ENCODE measurements around the gene AFDN.

DNA sequence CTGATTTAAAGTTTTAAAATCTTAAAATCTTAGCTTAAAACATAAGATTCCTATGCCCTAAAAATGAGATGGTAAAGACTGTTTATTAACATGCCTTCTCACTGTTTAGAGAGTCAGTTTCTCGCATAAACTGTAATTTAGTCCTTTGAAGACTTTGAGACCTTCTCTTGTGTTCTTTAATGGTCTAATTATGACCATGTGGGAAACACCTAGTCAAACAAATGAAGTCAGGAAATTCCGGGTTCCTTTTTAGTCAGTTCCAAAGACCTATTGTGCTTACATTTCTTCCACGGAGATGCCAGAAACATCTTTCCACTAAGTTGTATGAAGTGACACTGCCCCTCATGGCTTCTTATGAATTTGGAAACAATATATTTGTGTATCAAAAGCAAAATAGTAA lies 106.6 kb downstream of the AFDN start:
- TF ChIP-seq, protein P1, sequence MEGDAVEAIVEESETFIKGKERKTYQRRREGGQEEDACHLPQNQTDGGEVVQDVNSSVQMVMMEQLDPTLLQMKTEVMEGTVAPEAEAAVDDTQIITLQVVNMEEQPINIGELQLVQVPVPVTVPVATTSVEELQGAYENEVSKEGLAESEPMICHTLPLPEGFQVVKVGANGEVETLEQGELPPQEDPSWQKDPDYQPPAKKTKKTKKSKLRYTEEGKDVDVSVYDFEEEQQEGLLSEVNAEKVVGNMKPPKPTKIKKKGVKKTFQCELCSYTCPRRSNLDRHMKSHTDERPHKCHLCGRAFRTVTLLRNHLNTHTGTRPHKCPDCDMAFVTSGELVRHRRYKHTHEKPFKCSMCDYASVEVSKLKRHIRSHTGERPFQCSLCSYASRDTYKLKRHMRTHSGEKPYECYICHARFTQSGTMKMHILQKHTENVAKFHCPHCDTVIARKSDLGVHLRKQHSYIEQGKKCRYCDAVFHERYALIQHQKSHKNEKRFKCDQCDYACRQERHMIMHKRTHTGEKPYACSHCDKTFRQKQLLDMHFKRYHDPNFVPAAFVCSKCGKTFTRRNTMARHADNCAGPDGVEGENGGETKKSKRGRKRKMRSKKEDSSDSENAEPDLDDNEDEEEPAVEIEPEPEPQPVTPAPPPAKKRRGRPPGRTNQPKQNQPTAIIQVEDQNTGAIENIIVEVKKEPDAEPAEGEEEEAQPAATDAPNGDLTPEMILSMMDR (IDR thresholded peaks at IDR 0.05): no peak
- TF ChIP-seq, protein P2, sequence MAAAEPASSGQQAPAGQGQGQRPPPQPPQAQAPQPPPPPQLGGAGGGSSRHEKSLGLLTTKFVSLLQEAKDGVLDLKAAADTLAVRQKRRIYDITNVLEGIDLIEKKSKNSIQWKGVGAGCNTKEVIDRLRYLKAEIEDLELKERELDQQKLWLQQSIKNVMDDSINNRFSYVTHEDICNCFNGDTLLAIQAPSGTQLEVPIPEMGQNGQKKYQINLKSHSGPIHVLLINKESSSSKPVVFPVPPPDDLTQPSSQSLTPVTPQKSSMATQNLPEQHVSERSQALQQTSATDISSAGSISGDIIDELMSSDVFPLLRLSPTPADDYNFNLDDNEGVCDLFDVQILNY (CRISPR knock-in tag; IDR thresholded peaks at IDR 0.05): no peak
- TF ChIP-seq, protein P3, sequence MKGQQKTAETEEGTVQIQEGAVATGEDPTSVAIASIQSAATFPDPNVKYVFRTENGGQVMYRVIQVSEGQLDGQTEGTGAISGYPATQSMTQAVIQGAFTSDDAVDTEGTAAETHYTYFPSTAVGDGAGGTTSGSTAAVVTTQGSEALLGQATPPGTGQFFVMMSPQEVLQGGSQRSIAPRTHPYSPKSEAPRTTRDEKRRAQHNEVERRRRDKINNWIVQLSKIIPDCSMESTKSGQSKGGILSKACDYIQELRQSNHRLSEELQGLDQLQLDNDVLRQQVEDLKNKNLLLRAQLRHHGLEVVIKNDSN (CRISPR knock-in tag; IDR thresholded peaks at IDR 0.05): no peak
- TF ChIP-seq NR2C2 (CRISPR knock-in tag; IDR thresholded peaks at IDR 0.05): no peak
- TF ChIP-seq, protein P4, sequence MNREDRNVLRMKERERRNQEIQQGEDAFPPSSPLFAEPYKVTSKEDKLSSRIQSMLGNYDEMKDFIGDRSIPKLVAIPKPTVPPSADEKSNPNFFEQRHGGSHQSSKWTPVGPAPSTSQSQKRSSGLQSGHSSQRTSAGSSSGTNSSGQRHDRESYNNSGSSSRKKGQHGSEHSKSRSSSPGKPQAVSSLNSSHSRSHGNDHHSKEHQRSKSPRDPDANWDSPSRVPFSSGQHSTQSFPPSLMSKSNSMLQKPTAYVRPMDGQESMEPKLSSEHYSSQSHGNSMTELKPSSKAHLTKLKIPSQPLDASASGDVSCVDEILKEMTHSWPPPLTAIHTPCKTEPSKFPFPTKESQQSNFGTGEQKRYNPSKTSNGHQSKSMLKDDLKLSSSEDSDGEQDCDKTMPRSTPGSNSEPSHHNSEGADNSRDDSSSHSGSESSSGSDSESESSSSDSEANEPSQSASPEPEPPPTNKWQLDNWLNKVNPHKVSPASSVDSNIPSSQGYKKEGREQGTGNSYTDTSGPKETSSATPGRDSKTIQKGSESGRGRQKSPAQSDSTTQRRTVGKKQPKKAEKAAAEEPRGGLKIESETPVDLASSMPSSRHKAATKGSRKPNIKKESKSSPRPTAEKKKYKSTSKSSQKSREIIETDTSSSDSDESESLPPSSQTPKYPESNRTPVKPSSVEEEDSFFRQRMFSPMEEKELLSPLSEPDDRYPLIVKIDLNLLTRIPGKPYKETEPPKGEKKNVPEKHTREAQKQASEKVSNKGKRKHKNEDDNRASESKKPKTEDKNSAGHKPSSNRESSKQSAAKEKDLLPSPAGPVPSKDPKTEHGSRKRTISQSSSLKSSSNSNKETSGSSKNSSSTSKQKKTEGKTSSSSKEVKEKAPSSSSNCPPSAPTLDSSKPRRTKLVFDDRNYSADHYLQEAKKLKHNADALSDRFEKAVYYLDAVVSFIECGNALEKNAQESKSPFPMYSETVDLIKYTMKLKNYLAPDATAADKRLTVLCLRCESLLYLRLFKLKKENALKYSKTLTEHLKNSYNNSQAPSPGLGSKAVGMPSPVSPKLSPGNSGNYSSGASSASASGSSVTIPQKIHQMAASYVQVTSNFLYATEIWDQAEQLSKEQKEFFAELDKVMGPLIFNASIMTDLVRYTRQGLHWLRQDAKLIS (CRISPR knock-in tag; IDR thresholded peaks at IDR 0.05; ENCODE audit: borderline replicate concordance): no peak
- no peak for TF ChIP-seq MYBL2 (CRISPR knock-in tag; IDR thresholded peaks at IDR 0.05)
